ENCODE measurements around the gene MEGF6.

MEGF6 gene

GRCh38 chr1:3550511-3551289 lies 60.6 kb downstream of the MEGF6 start:
- DNase-seq, result no peak

GRCh38 chr1:3548895-3549294 lies 62.4 kb downstream of the MEGF6 start:
- DNase-seq, result no peak

- DNase-seq, result no peak
Observed at GRCh38 chr1:3548156-3548893, 63.0 kb downstream of the MEGF6 start.

GRCh38 chr1:3547055-3548005 lies 64.0 kb downstream of the MEGF6 start:
- DNase-seq, result no peak

- DNase-seq, result no peak
Observed at GRCh38 chr1:3546048-3546384, 65.3 kb downstream of the MEGF6 start.

- no peak for DNase-seq
Observed at GRCh38 chr1:3545363-3546047, 65.8 kb downstream of the MEGF6 start.

- DNase-seq, result no peak
Observed at GRCh38 chr1:3544040-3544977, 67.0 kb downstream of the MEGF6 start.

- no peak for DNase-seq
Observed at GRCh38 chr1:3543076-3544039, 68.0 kb downstream of the MEGF6 start.

GRCh38 chr1:3542676-3543075 lies 68.6 kb downstream of the MEGF6 start:
- no peak for DNase-seq

GRCh38 chr1:3541936-3542335 lies 69.4 kb downstream of the MEGF6 start:
- DNase-seq, result no peak

- no peak for DNase-seq
Observed at GRCh38 chr1:3541465-3541864, 69.8 kb downstream of the MEGF6 start.

GRCh38 chr1:3540876-3541275 lies 70.4 kb downstream of the MEGF6 start:
- no peak for DNase-seq

GRCh38 chr1:3539707-3540425 lies 71.4 kb downstream of the MEGF6 start:
- no peak for DNase-seq

- no peak for DNase-seq
Observed at GRCh38 chr1:3537359-3537758, 73.9 kb downstream of the MEGF6 start.

- DNase-seq, result no peak
Observed at GRCh38 chr1:3536420-3537195, 74.7 kb downstream of the MEGF6 start.

GRCh38 chr1:3535732-3536131 lies 75.6 kb downstream of the MEGF6 start:
- DNase-seq, result no peak

- DNase-seq, result no peak
Observed at GRCh38 chr1:3534803-3535637, 76.3 kb downstream of the MEGF6 start.
